Astrocyte of the cerebellum (primary cell): Measurements from ENCODE around the gene LRRC47.

Experiments used
- DNase-seq: peaks from one replicate; pipeline ENCODE4 v3.0.0-alpha.2; 2011; ENCODE audit warnings: low read depth
- H3K4me3 ChIP-seq: 2 replicates; pipeline ENCODE4 v1.5.1; 2011; ENCODE audit warnings: mild to moderate bottlenecking, low read depth, low read length, moderate library complexity
- CTCF ChIP-seq: IDR thresholded peaks from 2 replicates; pipeline ENCODE4 v1.5.1; 2012; ENCODE audit warnings: low read length, low read depth, moderate library complexity, mild to moderate bottlenecking; ENCODE audit errors: missing control alignments
- in situ Hi-C: cut with HindIII; loops from 2 replicates; pipeline ENCODE4 v1.10.0; 2017; ENCODE audit warnings: low sequenced_read_pairs

Gene LRRC47

GRCh38 chr1:3787745-3788605, 8.3 kb downstream of the LRRC47 start:
- DNase-seq, result no peak
- TF ChIP-seq CTCF, result no peak
- no peak overlapping the region for H3K4me3 ChIP-seq
- in situ Hi-C loops, result no loop called here

- TF ChIP-seq CTCF, result no peak
- H3K4me3 ChIP-seq, result no peak overlapping the region
- in situ Hi-C loops, result no loop called here
- no peak for DNase-seq
Measured at GRCh38 chr1:3787349-3787715, 9.0 kb downstream of the LRRC47 start.

DNA sequence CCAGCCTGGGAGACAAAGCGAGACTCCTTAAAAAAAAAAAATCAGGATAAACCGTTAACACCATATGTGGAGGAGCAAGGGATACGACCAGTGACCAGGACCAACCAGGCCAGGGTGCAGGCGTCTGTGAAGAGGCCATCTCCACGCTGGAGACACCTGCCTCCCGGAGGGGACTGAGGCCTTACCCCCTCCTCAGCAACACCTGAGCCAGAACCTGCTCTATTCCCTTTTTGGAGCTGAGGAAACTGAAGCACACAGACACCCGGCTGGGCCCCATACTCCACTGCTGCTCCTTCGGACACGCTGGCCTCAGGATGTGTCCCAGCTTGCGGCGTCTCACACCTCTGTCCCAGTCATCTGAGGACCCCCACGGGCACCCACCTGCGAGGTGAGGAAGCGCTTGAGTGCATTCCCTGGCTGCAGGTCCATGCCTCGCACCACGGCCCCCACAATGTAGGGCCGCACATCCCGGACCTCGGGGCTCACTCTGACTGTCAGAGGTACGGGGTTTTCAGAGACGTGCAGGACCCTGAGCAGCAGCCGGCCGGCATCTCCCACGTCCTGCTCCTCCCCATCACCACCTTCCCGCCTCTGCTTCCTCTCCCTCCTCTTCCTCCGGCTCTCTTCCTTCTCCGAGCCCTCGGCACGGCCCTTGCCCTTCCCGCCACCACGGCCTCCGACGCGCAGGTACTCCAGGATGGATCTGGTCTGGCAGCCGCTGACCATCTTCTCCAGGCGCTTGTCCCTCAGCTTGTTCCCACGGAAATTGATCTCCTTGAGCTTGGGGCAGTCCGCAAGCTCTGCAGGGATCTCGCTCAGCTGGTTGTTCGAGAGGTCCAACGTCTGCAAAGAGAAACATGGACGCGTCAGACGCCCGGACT, 9.6 kb downstream of the LRRC47 start:
- no peak overlapping the region for H3K4me3 ChIP-seq
- in situ Hi-C loops, result no loop called here
- TF ChIP-seq CTCF, result no peak
- DNase-seq, result no peak

GRCh38 chr1:3785456-3786157, 10.7 kb downstream of the LRRC47 start:
- no peak overlapping the region for H3K4me3 ChIP-seq
- TF ChIP-seq CTCF, result peak; percentile 45
- in situ Hi-C loops, result no loop called here
- DNase-seq, result no peak

GRCh38 chr1:3785045-3785444, 11.3 kb downstream of the LRRC47 start:
- in situ Hi-C loops, result no loop called here
- H3K4me3 ChIP-seq, result no peak overlapping the region
- DNase-seq, result no peak
- no peak for TF ChIP-seq CTCF
